GM10248 (cell line): ENCODE measurements around the gene UBE2I.

Source experiments
- CTCF ChIA-PET: fragments of 300-600 bp; sonication (Branson Sonifier 250); formaldehyde crosslinking; extraction: SDS; loops from one replicate; lab custom pipeline; 2021; ENCODE audit warnings: antibody characterized with exemption; lab: Yijun Ruan, JAX
- POLR2A ChIA-PET: fragments of 350-650 bp; sonication (Branson Sonifier 250); formaldehyde crosslinking; extraction: SDS; loops from one replicate; lab custom pipeline; 2020; ENCODE audit warnings: antibody characterized with exemption; lab: Yijun Ruan, JAX
- DNase-seq: peaks from one replicate; pipeline ENCODE4 v3.0.0; 2012; ENCODE audit errors: extremely low spot score
- CTCF ChIP-seq: IDR thresholded peaks from 2 replicates; pipeline ENCODE4 v1.5.1; 2012; ENCODE audit warnings: mild to moderate bottlenecking, low read depth; ENCODE audit errors: extremely low read depth, missing control alignments, control extremely low read depth

The UBE2I gene

DNA sequence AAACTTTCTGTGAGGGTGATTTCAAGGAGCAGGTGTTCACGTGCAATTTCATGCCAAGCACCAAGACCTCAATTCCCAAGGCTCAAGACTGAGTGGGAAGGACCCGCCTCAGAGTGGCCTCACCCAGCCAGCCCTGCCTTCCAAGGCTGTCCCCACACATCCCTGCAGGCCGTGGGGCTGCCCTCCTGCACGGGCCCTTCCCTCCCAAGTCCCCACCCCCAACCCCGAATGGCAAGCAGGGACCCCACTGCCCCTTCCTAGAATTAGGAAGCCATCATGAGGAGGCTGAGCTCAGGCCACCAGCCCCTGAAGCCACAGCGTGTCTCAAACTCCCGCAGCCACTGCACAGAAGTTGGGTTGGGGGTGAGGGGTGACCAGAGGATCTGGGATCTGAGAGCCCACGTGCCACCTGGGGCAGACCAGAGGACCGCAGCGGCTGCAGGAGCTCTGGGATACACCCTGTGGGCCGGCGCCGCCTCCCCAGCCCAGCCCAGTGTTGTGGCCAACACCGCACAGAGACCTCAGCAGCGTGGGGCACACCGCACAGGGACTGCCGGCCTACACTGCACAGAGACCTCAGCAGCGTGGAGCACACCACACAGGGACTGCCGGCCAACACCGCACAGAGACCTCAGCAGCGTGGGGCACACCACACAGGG, 63.0 kb downstream of the UBE2I start:
- no peak for DNase-seq
- no peak for TF ChIP-seq CTCF
- ChIA-PET POLR2A (interaction anchor here (0.7 kb wide), 1 partner anchor 60 kb away, joined by 3 read pairs; no protein-coding TSS in a partner anchor), CTCF (interaction anchor here (1.7 kb wide), 1 partner anchor 35 kb away, joined by 4 read pairs; no protein-coding TSS in a partner anchor)

- DNase-seq, result no peak
- TF ChIP-seq CTCF, result no peak
- CTCF ChIA-PET, result interaction anchor here (1.2 kb wide), 1 partner anchor 10 kb away, joined by 5 read pairs; no protein-coding TSS in a partner anchor
- POLR2A ChIA-PET, result no interaction called here
These were observed 65.2 kb downstream of the UBE2I start for GRCh38 chr16:1374418-1375297.

- ChIA-PET POLR2A (no interaction called here), CTCF (interaction anchor here (1.2 kb wide), 1 partner anchor 11 kb away, joined by 5 read pairs; no protein-coding TSS in a partner anchor)
- no peak for TF ChIP-seq CTCF
- DNase-seq, result no peak
These were observed 65.8 kb downstream of the UBE2I start for GRCh38 chr16:1375298-1375640.

DNA sequence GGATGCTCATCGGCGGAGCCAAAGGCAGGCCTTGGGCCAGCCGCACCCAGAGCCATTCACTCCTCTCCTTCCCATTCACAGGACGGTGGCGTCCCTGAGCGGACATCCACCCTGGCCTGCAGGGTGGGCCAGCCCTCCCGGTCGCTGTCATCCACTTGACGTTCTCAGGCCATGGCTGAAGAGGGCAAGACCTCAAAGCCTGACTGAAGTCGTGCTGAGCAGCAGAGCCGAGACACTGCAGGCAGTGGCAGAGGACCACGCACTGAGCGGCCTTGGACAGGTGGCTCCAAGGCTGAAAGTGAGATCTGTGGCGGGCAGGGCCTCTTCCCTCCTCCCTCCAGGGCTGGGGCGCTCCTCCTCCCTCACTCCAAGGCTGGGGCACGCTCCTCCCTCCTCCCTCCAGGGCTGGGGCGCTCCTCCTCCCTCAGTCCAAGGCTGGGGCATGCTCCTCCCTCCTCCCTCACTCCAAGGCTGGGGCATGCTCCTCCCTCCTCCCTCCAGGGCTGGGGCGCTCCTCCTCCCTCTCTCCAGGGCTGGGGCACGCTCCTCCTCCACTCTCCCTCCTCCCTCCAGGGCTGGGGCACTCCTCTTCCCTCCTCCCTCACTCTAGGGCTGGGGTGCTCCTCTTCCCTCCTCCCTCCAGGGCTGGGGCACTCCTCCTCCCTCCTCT, 66.4 kb downstream of the UBE2I start:
- POLR2A ChIA-PET, result no interaction called here
- DNase-seq, result no peak
- TF ChIP-seq CTCF, result no peak
- CTCF ChIA-PET, result no interaction called here
